Chondrocyte (in vitro differentiated cells): ENCODE measurements around the gene MYO1D. TPM values are rescaled to one million over a fixed set of nuclear protein-coding genes. Genes with fewer than 3 reads are reported as not detected.

Experiments
- DNase-seq: peaks from one replicate; pipeline ENCODE4 v3.0.0; 2021; ENCODE audit warnings: mixed read lengths, low spot score
- H3K27ac Mint-ChIP-seq: one replicate; pipeline ENCODE4 v1.8.0; 2021; ENCODE audit warnings: mild to moderate bottlenecking, moderate library complexity, mixed read lengths; ENCODE audit not compliant: unreplicated experiment
- H3K27me3 Mint-ChIP-seq: 2 replicates; pipeline ENCODE4 v1.8.0; 2021; ENCODE audit warnings: low read depth, mixed read lengths
- H3K36me3 Mint-ChIP-seq: 2 replicates; pipeline ENCODE4 v1.8.0; 2021; ENCODE audit warnings: low read depth, mixed read lengths
- H3K4me1 Mint-ChIP-seq: 2 replicates; pipeline ENCODE4 v1.8.0; 2021; ENCODE audit warnings: low read depth, mild to moderate bottlenecking, mixed read lengths
- H3K4me3 Mint-ChIP-seq: one replicate; pipeline ENCODE4 v1.8.0; 2021; ENCODE audit warnings: mild to moderate bottlenecking, moderate library complexity, mixed read lengths; ENCODE audit not compliant: unreplicated experiment
- H3K9me3 Mint-ChIP-seq: 2 replicates; pipeline ENCODE4 v1.8.0; 2021; ENCODE audit warnings: low read depth, mixed read lengths
- CTCF ChIP-seq: fragments of 200-600 bp; sonication (generic); IDR thresholded peaks from 2 replicates; pipeline ENCODE4 v1.5.0; 2021; ENCODE audit warnings: antibody characterized with exemption, mild to moderate bottlenecking, moderate library complexity
- total RNA-seq: library from RNA; stranded (reverse); gene quantifications from 3 replicates; pipeline ENCODE4 v1.2.1, GENCODE V29; 2021

MYO1D gene
- total RNA-seq, 1 donor from 2014 or later: 107 TPM

DNA sequence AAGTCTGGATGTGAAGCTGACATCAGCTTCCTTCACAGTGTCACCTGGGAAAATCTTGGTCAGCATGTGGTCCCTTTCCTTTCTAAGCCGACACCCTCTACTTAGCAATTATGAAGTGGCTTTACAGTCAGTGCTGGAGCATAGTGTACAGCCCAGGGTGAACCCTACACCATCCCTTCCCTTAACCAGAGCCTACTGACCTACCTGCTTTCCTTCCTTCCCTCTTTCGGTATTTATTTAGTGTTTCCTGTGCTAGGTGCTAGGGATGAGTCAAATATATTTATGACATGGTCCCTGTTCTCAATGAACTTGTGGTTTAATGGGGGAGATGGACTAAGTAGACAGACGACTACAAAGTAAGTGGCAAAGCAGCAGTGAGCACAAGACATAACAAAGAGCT lies 312.6 kb downstream of the MYO1D start:
- Mint-ChIP-seq H3K36me3 (peaks cover 16% of the 10 kb centered on the region), H3K27me3 (no peaks in the 10 kb centered on the region), H3K4me1 (peaks cover under 1% of the 10 kb centered on the region), H3K4me3 (no peak overlapping the region), H3K9me3 (no peaks in the 10 kb centered on the region), H3K27ac (no peak overlapping the region)
- no peak for TF ChIP-seq CTCF
- no peak for DNase-seq

DNA sequence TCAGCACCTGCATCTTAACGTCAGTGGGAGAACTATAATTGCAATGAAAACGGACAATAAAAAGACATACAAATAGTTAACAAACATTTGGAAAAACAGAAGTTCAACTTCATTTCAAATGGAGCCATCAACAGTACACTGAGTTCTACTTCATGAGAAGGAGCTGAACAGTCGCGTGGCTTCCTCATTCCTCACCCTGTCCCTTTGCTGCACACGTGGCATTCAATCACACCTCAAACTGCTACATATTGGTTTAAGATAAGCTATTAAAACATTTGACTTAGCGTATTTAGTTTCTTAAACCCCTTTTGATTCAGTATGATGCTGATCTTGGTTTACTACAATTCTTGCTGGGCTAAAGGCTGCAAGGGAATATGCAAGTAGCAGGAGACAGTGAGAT lies 313.3 kb downstream of the MYO1D start:
- DNase-seq: no peak
- peaks cover 16% of the 10 kb centered on the region for H3K36me3 Mint-ChIP-seq
- H3K4me3 Mint-ChIP-seq: no peak overlapping the region
- H3K27ac Mint-ChIP-seq: no peak overlapping the region
- TF ChIP-seq CTCF: no peak
- H3K4me1 Mint-ChIP-seq: no peaks in the 10 kb centered on the region
- no peaks in the 10 kb centered on the region for H3K27me3 Mint-ChIP-seq
- no peaks in the 10 kb centered on the region for H3K9me3 Mint-ChIP-seq

- no peak for DNase-seq
- no peaks in the 10 kb centered on the region for H3K9me3 Mint-ChIP-seq
- H3K27me3 Mint-ChIP-seq: no peaks in the 10 kb centered on the region
- no peaks in the 10 kb centered on the region for H3K4me1 Mint-ChIP-seq
- no peak for TF ChIP-seq CTCF
- H3K36me3 Mint-ChIP-seq: peaks cover 5% of the 10 kb centered on the region
- no peak overlapping the region for H3K4me3 Mint-ChIP-seq
- no peak overlapping the region for H3K27ac Mint-ChIP-seq
Observed at GRCh38 chr17:32558997-32559650, 317.8 kb downstream of the MYO1D start.

DNA sequence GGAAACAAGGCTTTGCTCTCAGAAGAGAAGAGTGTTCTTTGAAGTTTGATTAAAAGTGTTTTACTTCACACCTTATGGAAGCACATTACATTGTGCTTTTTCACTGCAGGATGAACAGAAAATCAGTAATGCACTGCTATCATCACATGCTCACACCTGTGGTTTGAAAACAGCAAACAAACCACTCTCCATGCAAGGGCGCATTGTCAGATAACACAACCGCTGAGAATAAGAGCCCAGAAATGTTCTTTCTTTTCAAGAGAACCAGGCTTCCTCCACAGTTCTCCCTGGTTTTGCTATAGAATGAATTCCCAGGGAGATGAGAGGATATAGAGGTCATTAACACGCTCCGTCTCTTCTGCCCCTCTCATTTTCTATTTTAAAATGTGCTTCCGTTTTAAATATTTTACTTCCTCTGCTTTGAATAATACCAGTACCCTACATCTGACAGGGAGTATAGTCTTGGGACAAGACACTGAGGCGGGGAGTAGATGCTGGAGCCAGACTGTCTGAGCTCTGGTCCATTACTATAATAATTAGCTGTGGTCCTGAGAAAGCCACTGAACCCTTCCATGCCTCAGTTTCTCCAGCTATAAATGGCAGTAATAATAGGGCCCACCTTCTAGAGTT lies 318.5 kb downstream of the MYO1D start:
- no peak for TF ChIP-seq CTCF
- H3K9me3 Mint-ChIP-seq: no peaks in the 10 kb centered on the region
- no peak overlapping the region for H3K4me3 Mint-ChIP-seq

DNA sequence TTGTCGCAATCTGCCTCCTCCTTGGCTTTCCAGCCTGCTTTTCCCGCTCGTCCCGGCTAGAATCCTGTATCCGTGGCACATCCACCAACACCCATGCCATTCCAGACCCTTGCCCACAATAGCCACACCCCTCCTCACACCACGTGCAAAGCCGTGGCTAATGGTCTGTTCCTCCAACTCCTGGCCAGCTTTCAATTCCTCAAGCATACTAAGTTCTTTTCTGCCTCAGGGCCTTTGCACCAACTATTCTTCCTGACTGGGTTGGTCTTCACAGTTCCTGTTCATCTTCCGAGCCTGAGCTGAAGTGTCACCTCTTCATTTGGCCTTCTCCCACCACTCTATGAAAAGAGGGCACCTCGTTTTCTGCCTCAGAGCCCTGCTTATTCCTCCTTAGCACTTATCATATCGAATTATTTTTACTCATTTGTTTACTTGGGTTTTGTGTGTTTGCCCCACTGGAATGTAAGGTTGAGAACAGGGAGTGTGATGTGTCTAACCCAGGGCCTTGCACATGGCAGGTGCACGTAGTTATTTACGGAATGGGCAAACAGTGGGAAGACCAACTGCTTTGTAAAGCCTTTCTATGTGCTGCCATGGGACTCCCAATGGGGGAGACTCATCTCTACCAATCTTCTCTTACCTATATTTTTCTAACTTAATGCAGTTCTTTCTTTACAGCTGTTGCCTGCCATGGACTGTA lies 321.2 kb downstream of the MYO1D start:
- H3K4me3 Mint-ChIP-seq: no peak overlapping the region
- no peaks in the 10 kb centered on the region for H3K27me3 Mint-ChIP-seq
- H3K27ac Mint-ChIP-seq: no peak overlapping the region
- DNase-seq: no peak
- no peaks in the 10 kb centered on the region for H3K9me3 Mint-ChIP-seq
- no peak for TF ChIP-seq CTCF
- H3K4me1 Mint-ChIP-seq: peaks cover 12% of the 10 kb centered on the region
- H3K36me3 Mint-ChIP-seq: peaks cover 4% of the 10 kb centered on the region

More for the DNA sequence above, 318.5 kb downstream of the MYO1D start:
- Mint-ChIP-seq H3K27ac (no peak overlapping the region), H3K4me1 (no peaks in the 10 kb centered on the region), H3K27me3 (no peaks in the 10 kb centered on the region), H3K36me3 (peaks cover 5% of the 10 kb centered on the region)
- DNase-seq: no peak
